ENCODE data around the gene TEKTIP1.

The TEKTIP1 gene

DNA sequence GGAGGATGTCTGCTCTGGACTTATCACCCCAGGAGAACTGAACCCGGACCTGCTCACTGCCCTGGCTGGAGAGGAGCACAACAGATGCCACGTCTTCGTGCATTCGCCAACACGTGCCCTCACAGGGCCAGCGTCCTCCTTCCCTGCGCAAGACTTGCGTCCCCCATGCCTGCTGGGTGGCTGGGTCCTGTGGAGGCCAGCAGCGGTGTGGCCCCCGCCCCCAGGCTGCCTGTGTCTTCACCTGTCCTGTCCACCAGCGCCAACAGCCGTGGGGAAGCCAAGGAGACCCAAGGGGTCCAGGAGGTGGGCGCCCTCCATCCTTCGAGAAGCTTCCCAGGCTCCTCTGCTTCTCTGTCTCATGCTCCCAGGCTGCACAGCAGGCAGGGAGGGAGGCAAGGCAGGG is 3.4 kb upstream of the TEKTIP1 start:
- H3K4me3 ChIP-seq (ENCODE audit: control insufficient read depth, low read depth, low read length): no peak overlapping the region
- DNase-seq (ENCODE audit: low read depth): no peak
- TF ChIP-seq CTCF (conservative IDR thresholded peaks at IDR 0.05; ENCODE audit: control insufficient read depth, insufficient read depth, low read depth, low read length): no peak

GRCh38 chr19:3535981-3536380 is 3.0 kb upstream of the TEKTIP1 start:
- no peak for TF ChIP-seq CTCF (conservative IDR thresholded peaks at IDR 0.05; ENCODE audit: control insufficient read depth, insufficient read depth, low read depth, low read length)
- H3K4me3 ChIP-seq (ENCODE audit: control insufficient read depth, low read depth, low read length): no peak overlapping the region
- DNase-seq (ENCODE audit: low read depth): no peak

GRCh38 chr19:3536429-3537100 is 2.4 kb upstream of the TEKTIP1 start:
- TF ChIP-seq CTCF (conservative IDR thresholded peaks at IDR 0.05; ENCODE audit: control insufficient read depth, insufficient read depth, low read depth, low read length): no peak
- no peak for DNase-seq (ENCODE audit: low read depth)
- no peak overlapping the region for H3K4me3 ChIP-seq (ENCODE audit: control insufficient read depth, low read depth, low read length)

GRCh38 chr19:3537101-3537437 is 1.9 kb upstream of the TEKTIP1 start:
- no peak for TF ChIP-seq CTCF (conservative IDR thresholded peaks at IDR 0.05; ENCODE audit: control insufficient read depth, insufficient read depth, low read depth, low read length)
- no peak for DNase-seq (ENCODE audit: low read depth)
- no peak overlapping the region for H3K4me3 ChIP-seq (ENCODE audit: control insufficient read depth, low read depth, low read length)

DNA sequence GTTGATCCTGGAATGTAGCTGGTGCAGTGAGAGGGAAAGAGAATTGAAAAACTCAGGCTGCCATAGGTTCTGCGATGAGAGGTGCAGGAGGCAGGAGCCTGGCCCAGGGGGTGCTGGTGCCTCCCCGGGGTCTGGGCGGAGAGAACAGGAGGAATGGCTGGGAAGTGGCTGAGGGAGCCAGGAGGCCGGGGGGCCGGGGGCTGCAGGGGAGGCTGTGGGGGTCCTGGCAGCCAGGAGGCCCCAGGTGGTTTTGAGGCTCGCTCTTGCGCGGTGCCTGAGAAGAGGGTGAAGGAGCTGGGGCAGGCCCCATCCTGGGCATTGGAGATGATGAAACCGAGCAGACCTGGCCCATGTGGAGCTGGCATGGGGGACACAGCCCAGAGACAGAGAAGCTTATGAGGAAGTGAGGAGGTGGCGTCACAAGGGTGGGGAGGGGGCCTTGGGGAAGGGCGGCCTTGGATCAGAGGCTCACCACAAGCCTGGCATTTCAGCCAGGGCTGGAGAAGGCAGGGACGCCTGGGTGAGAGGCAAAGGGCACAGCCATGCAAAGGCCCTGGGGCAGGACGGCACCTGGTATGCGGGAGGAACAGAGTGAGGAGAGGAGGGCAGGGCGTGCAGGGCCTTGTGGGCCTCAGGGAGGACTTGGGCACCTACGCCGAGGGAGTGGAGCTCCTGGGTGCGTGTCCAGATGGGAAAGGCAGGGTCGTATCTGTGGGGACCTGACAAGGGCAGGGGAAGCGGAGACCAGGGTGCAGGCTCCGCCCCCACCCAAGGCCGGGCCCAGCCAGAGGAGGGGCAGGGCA is 1.3 kb upstream of the TEKTIP1 start:
- H3K4me3 ChIP-seq (ENCODE audit: control insufficient read depth, low read depth, low read length): no peak overlapping the region
- no peak for DNase-seq (ENCODE audit: low read depth)
- TF ChIP-seq CTCF (conservative IDR thresholded peaks at IDR 0.05; ENCODE audit: control insufficient read depth, insufficient read depth, low read depth, low read length): no peak

DNA sequence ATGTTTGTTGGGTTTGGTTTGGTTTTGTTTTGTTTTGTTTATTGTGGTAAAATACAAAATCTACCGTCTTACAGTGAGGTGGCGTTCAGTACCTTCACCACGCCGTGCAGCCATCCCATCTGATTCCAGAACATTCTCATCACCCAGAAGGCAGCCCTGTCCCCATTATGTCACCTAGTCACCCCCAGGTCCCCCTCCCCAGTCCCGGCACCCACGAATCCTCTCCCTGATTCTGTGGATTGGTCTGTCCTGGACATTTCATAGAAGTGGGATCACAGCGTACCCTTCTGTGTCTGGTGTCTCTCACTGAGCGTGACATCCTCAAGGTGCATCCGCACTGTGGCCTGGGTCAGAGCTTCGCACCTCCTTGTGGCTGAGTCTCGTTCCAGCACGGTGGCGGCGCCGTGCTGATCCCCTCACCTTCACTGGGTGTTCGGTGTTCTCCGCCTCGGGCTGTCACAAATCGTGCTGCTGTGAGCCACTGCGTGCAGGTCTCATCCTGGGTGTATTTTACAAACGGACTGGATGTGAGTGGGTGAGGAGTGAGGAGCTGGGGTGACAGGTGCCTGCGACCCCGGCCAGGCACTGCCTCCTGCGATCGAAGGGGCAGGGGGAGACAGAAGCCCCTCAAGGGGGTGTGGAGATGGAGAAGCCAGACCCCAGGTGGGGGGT is 580 bp upstream of the TEKTIP1 start:
- no peak for TF ChIP-seq CTCF (conservative IDR thresholded peaks at IDR 0.05; ENCODE audit: control insufficient read depth, insufficient read depth, low read depth, low read length)
- no peak for DNase-seq (ENCODE audit: low read depth)
- no peak overlapping the region for H3K4me3 ChIP-seq (ENCODE audit: control insufficient read depth, low read depth, low read length)

All from fibroblast of mammary gland (primary cell).